Posterior vena cava (tissue), 2 donors: Measurements from ENCODE around the gene CDK15. TPM values are rescaled to one million over a fixed set of nuclear protein-coding genes. Genes with fewer than 3 reads are reported as not detected.
"Not testable (repeated sequence)": the region's sequence is repeated elsewhere in the genome, so short reads cannot be mapped to it uniquely, and the experiment has no call there.

ENCODE experiments used
- DNase-seq: peaks from one replicate; pipeline ENCODE4 v3.0.0-alpha.2; 2020; ENCODE audit warnings: low spot score
- intact Hi-C, 2 donors: fragments of 100-400 bp; cut with DNase I; formaldehyde crosslinking; loops; one replicate each; pipeline versions ENCODE4 v1.14.1 to v1.14.2; 2022 to 2023
- long read RNA-seq, 2 donors: library from polyadenylated mRNA; unstranded; transcript quantifications; one replicate each; pipeline ENCODE4 v2.0.0, GENCODE V29; 2020 to 2021
- total RNA-seq, 2 donors: library from RNA; stranded (reverse); fragmentation: NEBNext Ultra II Directional; extraction: Animal tissue kit (Norgen Biotek cat#: 25700); gene quantifications; one replicate each; pipeline ENCODE4 v1.2.1, GENCODE V29; 2021
- donor health status: DM: yes; HTN: yes; CAD: no.
- donor health status: DM: yes; HTN: yes; CAD: no.

The CDK15 gene
- total RNA-seq = 1 to 10 TPM; 1.4 to 1.5 TPM
- long read RNA-seq, donor 1 = 0 reads
- long read RNA-seq, donor 2 = 0 reads

DNA sequence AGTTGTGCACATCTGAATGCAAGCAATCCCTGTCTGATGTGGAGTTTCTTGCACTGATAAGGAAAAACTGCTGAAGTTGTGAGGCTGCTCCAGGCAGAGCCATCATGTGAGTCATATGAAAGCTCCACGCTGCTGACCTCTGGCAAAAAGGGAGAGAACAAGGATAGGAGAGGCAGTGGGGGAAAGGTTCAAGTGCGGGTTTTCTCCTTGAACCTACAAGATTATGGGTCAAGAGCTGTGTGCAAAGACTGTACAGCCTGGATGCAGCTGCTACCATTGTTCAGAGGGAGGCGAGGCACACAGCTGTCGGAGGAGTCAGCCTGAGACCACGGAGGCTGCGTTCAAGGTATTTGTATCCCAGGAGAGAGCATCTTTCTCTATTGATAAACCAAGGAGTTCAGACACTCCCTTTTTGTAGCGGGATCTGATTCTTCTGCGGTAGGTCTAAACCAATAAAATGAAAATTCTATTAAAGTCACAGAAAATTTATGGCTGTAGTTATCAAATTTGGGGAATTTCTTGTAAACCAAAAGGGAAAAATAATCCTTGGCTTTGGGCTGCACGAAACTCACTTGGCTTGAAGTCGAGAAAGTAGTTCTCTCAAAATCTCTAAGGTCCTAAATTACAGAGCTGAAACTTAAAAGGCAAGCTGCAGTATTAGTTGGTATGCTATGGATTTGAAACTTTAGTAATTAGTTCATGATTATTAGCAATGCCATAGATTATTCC, at the start of gene CDK15:
Gene CDK15 (plus strand): TSS at position 96 of the 729 bp plus-strand sequence. CDS start 128 bp downstream, at position 224.
- intact Hi-C loops = loop anchor here in 1 of 2 donors (5.0 kb wide), 1 partner anchor 166 kb away; no protein-coding TSS in a partner anchor
- no peak for DNase-seq

DNA sequence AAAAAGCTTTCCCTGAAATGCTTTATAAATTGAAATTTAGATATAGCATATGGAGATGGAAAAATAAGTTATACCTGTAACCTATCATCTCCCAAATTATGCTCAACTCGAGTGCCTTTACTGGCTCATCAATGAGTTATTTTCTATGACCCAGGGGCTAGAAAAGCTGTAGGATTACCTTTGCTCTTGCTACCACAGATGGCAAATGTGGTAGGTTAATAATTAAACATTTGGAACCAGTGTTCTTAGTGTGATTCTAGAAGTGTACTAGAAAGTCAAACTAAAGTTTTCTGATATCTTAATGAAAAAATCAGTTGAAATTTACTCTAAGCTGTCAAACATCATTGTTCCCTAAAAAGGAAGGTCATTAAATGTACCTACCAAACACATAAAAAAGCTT, 48.1 kb upstream of the CDK15 start:
- intact Hi-C loops = no loop called here
- no peak for DNase-seq

DNA sequence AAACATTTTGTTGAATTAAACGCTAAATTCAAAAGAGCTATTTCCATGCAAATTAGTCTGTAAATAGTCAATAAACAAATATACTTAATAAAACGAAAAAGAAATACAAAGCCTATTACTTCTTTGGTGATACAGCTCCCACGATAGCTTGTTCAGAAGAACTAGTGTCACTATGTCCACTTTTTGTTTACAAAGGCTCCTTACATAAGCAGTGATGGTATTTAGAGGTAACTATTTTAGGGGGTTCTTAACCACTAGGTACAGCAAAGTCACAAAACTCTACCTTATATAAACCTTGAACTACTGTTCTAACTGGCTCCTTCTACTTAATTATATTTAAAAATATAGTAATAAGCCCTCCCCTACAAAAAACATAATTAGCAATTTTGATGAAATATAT, 47.5 kb upstream of the CDK15 start:
- no peak for DNase-seq
- intact Hi-C loops = no loop called here

GRCh38 chr2:201759567-201759966, 46.8 kb upstream of the CDK15 start:
- intact Hi-C loops = no loop called here
- DNase-seq = no peak

- no peak for DNase-seq
- intact Hi-C loops = no loop called here
Observed at GRCh38 chr2:201761101-201761500, 45.2 kb upstream of the CDK15 start.

GRCh38 chr2:201764469-201764868, 41.9 kb upstream of the CDK15 start:
- DNase-seq, intact Hi-C loops: not testable (repeated sequence)

DNA sequence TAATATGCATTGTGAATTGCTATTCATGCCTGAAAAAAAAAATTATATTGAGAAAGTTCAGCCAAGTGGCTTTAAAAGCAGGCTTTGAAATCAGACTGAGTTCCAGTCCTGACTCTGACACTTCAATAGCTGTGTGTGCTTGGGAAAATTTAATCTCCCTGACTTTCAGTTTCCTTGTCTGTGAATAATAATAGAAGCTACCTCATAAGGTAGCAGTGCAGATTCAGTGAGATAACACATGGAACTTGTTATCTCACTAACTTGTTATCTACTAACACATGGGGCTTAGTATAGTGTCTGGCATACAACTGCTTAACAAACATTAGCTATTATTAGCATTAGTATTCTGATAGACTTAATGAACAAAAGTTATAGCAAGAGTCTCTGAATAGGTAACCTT, 40.5 kb upstream of the CDK15 start:
- intact Hi-C loops = no loop called here
- DNase-seq = no peak

- intact Hi-C loops = no loop called here
Observed at GRCh38 chr2:201768918-201769317, 37.4 kb upstream of the CDK15 start.

GRCh38 chr2:201769666-201770373, 36.5 kb upstream of the CDK15 start:
- DNase-seq = no peak

More at GRCh38 chr2:201768918-201769317, 37.4 kb upstream of the CDK15 start:
- DNase-seq = no peak

GRCh38 chr2:201773990-201774389, 32.3 kb upstream of the CDK15 start:
- intact Hi-C loops = loop anchor here in 1 of 2 donors (5.0 kb wide), 1 partner anchor 137 kb away; no protein-coding TSS in a partner anchor
- no peak for DNase-seq

More at GRCh38 chr2:201769666-201770373, 36.5 kb upstream of the CDK15 start:
- intact Hi-C loops = loop anchor here in 1 of 2 donors (5.0 kb wide), 1 partner anchor 133 kb away; no protein-coding TSS in a partner anchor

GRCh38 chr2:201774546-201774945, 31.8 kb upstream of the CDK15 start:
- intact Hi-C loops = loop anchor here in 1 of 2 donors (5.0 kb wide), 1 partner anchor 137 kb away; no protein-coding TSS in a partner anchor
- no peak for DNase-seq

GRCh38 chr2:201775326-201775725, 31.0 kb upstream of the CDK15 start:
- intact Hi-C loops = no loop called here
- DNase-seq = no peak

DNA sequence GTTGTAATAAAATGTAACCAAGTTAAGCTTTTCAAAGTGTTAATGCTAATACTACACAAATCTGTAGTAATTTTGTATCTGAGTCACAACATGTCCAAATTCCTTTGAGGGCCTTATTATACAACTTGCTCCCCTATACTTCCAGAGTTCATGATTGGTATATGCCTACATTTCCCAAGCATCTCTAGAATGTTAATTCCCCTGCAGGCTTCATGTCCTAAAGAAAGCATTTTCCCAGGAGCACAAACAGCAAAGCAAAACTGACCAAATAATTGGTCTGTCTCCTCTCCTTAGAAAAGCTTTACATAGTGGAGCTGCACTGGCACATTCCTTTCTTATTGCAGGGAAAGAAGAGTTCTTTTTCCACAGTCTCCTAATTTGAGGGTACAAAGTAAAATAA, 29.3 kb upstream of the CDK15 start:
- no peak for DNase-seq
- intact Hi-C loops = no loop called here

- intact Hi-C loops = no loop called here
Observed at GRCh38 chr2:201777869-201778268, 28.5 kb upstream of the CDK15 start.

GRCh38 chr2:201779901-201780673, 26.2 kb upstream of the CDK15 start:
- no peak for DNase-seq
- intact Hi-C loops = no loop called here

More at GRCh38 chr2:201777869-201778268, 28.5 kb upstream of the CDK15 start:
- no peak for DNase-seq

DNA sequence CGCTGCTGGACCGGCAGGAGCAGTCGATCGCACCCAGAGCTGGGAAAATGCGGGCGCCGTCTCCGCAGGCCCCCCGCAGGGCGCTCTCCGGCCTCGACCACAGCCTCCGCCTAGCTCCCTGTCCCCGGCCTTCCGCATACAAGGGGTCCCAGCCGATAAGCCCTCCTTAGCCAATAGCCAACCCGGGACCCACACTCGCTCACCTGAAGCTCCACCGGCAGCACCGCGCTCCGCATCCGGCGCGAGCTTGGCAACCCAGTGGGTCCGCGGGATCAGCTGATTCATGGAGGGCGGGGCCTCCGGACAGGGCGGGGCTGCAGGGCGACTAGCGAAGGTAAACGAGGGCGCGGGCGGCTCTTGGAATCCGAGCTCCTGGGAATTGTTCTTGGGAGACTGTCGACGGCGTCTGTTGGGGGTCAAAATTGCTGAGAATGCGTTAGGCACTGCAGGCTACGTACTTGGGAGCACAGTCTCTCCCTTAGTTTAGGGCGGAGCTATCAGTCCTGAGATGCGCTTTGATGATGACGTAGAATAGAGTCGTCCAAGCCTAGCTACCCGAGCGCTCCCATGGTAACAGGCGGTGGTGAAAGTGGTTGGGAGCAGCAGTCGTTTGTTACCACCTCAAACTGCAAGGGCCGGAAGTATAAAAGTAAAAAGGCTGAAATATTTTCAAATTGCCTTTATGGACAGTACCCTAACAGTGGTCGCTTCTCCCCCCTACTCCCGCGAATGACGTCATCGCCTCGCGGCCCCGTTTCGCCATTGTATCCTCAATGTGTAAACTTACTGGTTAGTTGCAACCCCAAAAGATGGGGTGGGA, 25.5 kb upstream of the CDK15 start, which contains the start of gene ALS2:
Gene ALS2 (minus strand): TSS at position 260 of the 820 bp plus-strand sequence. CDS start 12,048 bp downstream, outside the sequence.
- intact Hi-C loops = no loop called here
- DNase-seq = peak; percentile 98

DNA sequence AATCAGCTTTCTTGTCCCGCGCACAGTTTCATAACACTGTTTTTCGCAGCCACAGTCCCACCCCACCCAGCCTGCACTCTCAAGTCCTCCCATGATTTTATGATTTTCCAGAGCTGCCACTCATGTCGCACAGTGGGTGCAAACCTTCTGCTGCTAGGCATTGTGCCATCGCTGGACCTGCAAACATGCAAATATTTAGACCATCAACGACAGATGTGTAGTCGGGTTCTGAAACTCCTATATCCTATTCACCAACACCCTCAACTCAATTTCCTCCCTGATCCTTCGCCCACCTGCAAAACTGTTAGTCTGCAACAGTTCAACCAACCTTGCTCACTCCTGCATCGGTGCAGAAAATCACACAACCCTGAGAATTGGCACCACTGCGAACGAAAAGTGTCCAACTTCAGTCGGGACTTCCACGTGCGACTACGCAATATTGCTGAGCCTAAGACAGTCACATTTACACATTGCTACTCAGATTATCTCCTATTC, 24.7 kb upstream of the CDK15 start:
- intact Hi-C loops = no loop called here
- no peak for DNase-seq

- intact Hi-C loops = no loop called here
- DNase-seq = no peak
Observed at GRCh38 chr2:201784563-201784962, 21.8 kb upstream of the CDK15 start.
